HG03342 (cell line): ENCODE results near the gene NSDHL.
"Not testable (repeated sequence)": the region's sequence is repeated elsewhere in the genome, so short reads cannot be mapped to it uniquely, and the experiment has no call there.

Experiments
- ATAC-seq: cut with Tn5 transposase; IDR thresholded peaks from one replicate; pipeline ENCODE4 v1.9.1; 2021; ENCODE audit warnings: mild to moderate bottlenecking, moderate library complexity; ENCODE audit not compliant: unreplicated experiment

NSDHL gene

DNA sequence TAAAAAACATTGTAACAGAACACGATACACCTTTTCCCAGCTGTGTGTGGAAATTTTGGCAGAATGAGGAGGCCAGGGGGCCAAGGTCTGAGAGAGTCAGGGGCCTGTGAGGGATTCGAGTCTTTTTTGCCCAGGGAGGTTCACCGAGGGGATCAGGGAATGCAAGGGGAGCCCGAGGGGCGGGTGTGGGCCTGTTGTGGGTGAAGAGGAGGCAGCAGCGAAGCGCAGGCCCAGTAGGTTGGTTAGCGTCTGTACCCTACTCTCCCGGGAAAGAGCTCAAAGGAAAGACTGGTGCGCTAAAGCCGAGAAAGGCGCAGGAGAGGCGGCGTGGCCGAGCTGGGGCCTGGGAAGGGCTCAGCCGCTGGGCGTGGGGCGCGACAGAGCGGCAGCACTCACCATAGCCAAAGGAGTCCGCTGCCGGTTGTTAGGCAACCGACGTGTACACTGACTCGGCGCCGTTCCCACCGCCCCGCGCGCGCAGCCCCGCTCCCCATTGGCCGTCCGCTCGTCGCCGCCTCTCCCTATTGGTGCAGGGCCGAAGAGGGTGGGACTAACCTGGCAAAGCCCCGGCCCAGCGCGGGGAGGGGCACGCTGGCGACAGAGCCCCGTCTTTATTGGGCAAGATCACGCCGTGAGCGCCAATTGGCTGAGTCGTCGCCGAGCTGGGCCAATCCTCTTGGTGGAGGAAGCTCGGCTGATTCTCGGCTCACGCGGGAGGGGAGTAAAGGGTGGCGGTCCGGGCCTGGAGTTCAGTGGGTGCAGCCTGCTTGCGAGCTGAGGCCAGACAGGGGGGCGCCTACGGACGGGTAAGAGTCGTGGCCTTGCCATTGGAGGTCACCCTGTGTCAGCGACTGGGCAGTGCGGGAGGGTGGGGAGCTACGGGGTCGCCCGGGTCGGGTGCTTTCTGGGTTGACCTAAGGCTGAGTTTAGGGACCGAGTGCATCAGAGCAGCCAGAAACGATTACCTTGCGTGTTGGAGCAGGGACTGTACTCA, at the start of gene NSDHL, which contains the start of gene CETN2:
TSS of gene NSDHL (plus strand) at position 752 of the 994 bp plus-strand sequence. CDS start 15,262 bp downstream, outside the sequence.
TSS of gene CETN2 (minus strand) at position 446 of the 994 bp plus-strand sequence. CDS start at position 399, 47 bp downstream.
- peak; percentile 97 for ATAC-seq

DNA sequence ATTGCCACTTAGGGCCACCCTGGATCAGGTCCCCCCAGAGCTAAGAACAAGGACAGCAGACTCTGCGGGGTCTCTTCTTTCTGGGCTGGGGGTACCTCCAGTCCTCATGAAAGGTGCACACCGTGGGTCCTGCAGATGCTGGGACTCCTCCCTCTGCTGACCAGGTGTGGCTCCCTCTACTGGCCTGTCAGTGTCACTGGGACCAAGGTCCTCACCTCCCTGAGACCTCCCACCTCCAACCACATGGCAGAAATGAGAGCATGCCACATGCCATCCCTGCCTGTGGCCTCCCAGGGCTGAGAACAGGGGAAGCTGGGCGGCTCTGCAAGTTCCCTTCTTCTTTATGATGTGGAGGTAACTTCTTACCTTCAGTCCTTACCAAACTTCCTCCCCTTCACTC, 43.8 kb upstream of the NSDHL start:
- ATAC-seq = peak; percentile 82

DNA sequence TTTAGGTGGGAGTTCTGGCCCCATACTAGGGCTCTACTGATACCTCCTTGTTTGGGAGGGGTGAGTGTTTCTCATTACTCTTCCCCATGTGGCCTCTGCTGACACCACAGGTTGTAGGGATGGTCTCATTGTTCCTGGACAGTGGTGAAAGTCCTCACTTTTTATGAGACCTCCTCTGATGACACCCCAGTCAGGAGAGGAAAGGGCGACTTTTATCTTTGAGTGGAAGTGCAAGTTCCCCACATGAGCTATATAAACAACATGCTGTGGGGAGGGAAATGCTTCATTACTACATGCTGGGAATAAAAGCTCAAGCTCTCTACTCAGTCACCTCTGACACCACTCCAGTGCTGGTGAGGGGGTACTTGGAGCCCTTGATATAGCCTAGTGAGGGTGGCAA, 31.9 kb upstream of the NSDHL start:
- no peak for ATAC-seq

DNA sequence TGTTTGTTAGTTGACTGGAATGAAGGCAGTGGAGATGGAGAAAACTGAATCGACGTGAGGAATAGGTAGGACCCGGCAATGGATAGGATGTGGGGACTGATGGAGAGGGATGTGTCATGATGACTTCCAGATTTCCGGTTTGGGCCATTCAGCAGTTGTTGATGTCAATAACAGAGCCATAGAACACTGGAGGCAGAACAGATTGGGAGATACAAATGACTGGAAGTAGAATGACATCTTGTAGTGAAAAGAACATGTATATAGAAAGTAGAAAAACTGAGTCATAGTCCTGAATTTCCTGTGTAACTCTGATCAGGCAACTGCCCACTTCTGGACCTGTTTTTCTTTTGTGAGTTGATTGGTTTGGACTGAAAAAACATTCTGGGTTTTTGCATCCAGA, 24.8 kb upstream of the NSDHL start:
- ATAC-seq = no peak

DNA sequence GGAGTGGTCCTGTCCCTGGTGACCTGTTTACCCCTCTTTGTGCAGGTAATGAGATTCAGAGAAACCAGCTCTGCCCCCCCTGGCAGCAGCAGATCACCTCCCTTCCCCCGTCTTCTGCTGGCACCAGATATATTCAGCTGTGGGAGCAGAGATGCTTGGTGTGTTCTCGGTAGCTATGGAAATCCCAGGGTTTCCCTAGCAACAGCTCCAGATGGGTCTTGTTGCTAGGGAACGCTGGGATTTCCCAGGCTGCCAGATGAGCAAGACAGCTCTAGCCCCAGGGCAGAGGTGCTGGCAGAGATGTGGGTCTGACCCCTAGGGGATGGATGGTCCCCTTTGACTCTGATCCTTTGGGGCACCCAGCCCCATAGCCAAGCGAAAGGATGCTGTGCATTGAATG, 20.5 kb upstream of the NSDHL start:
- no peak for ATAC-seq

DNA sequence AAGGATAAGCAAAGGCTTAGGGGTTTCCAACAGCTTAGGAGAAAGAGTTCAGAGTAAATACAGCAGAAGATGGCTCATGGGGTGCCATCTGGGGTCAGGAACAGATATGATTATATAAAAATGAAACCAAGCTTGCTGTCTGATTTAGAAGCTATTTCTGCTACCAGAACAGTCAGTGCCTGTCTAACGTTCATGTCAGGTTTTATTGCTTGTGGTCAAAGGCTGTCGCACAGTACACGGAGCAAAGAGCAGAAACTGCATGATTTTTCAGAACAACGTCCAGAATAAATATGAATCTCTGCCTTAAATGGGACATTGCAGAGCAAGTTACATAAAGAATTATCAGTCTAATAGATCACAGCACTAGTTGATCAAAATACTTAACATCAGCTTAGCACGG, 17.7 kb upstream of the NSDHL start:
- no peak for ATAC-seq

DNA sequence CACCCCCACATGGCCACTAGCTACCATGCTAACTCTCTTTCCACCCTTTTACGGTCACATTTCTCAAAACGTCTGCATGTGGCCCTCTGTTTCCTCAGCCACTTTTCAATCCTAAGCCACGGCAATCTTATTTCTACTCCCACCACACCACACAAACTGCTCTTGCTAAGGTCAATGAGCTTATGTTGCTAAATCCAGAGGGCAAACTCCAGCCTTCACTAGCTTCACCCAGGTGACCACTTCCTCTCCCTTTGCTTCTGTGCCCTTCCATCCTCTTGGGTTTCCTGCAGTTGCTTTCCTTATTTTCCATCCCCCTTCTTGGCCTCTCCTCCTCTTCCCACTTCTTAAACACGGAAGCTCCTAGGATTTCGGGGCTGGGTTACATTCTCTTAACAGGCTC, 16.8 kb upstream of the NSDHL start:
- ATAC-seq = no peak

DNA sequence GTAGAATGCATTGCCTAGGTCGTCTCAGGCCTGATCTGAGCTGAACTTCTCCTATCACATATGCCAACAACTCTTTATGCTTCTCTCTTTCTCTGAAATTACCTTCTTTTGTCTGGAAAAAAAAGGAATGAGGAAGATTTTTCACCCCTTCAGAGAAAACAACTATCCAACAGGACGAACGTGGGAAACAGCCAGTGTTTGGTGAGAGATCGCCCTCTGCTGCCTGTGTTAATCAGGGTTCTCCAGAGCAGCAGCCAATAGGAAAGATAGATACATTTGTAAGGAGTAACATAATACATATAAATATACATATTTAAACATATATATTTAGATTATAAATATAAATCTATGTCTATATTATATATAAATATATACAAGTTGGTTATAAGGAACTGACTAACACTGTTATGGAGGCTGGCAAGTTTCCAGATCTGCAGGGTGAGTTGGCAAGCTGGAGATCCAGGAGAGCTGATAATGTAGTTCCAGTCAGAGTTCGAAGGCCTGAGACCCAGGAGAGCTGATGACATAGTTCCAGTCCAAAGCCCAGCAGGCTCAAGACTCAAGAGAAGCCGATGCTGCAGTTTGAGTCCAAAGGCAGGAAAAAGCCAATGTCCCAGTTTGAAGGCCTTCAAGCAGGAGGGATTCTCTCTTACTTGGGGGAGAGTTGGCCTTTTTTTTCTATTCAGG, 13.6 kb upstream of the NSDHL start:
- no peak for ATAC-seq

DNA sequence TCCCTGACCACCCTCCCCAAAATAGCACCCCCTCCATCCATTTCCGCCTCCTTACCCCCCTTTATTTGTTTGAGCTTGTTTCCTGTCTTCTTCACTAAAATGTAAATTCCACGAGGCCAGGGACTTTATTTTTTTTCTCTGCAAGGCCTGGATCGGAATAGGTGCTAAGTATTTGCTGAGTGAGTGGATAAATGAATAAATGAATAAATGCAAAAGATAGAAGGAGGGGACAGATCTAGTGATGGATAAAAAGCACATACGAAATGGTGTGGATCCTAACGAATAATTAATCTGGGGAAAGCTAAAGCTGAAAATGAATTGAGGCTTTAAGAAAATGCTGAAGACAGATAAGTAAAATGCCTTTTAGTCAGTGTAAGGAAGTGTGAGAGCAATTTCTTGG, 12.5 kb upstream of the NSDHL start:
- no peak for ATAC-seq

DNA sequence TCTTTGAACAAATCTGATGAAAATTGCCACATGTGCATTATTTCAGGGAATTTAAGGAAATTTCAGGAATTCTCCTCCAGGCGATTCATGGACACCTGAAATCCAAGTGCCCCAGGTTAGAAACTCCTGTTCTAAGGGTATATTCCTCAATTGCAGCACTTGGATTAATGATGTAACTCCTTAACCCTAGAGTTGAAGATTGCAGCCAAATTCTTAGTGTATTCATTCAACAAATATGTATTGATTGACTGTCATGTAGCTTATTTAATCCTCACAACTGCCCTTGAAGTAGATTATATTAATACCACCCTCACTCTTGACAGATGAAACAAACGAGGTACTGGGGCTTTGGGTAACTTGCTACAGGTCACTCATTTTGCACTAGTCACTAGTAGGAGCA, 11.6 kb upstream of the NSDHL start:
- no peak for ATAC-seq

DNA sequence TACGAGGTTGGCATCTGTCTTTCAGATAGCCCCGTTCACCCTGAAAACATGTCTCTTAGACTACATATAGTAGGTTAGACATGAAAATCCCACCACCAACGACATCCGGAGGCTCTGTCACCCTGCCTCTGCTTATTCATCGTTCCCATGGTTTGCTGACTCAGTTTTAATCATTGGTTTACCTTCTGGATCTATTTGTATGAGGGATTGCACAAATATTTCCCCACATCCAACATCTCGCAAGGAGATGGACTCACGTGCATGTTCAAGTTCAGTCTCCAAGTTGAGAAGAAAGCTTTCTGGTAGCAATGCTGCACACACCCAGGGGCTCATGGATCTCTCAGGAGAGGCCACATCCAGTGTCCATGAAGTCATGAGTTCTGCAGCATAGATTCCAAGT, 11.1 kb upstream of the NSDHL start:
- no peak for ATAC-seq

DNA sequence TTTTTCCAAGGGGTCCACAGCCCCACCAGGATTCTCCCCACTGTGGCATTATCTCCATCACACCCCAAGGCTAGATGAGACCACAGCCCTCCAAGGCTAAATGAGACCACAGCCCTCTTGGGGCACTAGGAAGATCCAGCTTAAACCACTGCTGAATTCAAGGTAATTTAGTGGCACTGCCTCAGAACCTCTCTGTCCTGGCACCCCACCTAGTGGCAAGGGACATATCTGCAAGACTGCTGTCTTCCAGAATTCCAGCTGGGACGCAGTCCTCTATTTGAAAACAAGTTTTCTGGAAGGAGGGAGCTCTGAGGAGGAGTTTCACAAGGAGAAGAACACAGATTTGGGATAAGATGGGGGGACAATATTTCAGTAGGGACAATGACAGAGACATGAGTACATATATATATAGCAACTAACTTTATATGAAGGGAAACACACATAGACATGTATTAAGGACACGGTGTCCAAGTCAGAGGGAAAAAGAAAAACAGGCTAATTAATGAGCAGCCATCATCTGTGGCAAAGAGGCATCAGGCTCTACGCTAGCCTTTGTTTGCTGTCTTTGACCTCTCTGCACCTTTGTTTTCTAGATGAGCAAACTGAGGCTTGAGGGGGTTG, 9.6 kb upstream of the NSDHL start:
- peak; percentile 65 for ATAC-seq

DNA sequence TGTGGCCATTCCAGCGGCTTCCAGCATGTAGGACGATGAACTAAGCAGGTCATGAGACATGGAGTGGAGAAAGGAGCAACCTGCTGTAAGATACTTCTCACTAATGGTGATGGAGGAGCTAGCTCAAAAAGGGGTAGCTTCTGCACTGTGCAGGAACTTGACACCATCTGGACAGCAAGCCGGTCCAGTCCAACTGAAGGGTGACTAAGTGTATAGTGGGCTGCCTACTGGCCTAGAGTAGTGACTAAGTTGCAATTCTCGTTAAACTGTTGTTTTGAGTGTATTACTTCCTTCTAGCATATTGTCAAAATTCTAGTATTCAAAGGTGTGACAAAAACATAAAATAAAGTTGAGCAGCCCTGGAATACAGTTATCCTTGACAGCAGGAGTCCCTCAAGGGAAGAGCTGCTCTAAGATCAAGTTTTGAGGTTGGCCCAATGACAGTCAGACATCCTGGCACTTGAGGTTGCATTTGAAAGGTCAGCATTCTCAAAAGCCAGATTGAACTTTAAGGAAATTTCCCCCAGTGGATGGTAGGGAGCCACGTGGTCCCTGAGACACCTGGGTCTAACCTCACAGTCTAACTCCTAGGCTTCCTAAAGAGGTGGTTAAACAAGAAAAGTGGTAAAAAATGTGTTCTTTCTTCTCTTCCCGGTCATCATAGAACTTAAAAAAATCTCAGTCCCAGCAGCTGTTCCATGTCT, 8.3 kb upstream of the NSDHL start:
- ATAC-seq = no peak

DNA sequence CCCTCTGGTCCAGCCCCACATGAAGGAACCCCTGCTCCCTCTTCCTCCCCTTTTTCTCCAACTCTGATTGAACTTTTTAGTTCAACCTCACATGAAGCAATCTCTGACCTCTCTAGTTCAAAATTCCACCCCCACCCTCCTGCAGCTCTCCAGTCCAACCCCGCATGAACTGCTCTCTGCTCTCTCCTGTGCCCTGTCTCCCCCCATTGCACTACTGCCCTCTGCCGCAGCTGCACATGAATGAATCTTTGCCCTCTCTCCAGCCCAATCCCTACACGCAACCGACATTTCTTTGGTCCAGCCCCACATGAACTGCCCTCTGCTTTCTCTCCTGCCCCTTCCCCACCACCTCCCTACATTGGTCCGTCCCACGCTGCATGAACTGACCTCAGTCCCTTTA, 7.2 kb upstream of the NSDHL start:
- ATAC-seq = no peak

DNA sequence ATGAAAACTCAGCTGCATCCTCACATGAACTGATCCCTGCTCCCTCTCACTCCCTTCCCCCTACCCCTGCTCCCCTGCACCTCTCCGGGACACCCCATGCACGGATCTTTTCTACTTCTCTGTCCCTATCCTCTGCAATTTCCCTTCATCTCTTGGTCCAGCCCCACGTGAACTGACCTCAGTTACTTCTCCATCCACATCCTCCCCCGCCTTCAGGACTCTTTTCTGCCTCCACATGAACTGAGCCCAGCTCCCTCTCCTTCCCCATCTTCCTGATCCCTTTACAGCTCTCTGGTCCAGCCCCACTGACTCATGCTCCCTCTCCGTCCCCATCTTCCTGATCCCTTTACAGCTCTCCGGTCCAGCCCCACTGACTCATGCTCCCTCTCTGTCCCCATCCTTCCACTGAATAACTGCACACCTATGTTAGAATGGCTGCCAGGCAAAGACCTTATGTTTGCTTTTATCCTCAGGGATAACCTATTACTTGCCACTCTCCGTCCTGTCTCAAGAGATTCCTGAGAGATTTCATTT, 6.0 kb upstream of the NSDHL start:
- ATAC-seq = no peak

DNA sequence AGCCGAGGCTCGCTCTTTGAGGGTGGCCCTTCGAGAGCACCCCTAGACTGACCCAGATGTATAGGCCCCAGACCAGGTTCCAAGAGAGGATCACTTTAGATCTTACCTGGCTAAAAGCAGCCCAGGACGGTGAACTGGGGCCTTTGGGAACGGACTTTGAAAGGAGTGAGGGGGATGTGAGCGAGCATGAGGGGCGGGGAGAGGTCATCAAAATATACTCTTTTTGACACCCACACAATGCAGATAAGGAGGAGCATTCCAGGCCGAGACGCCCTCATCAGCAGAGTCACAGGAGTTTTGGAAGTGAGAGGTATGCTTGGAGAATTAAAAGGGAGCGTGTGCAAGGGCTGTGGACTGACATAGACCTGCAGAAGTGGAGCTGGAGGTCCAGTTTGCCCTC, 528 bp downstream of the NSDHL start:
- ATAC-seq = peak; percentile 0

DNA sequence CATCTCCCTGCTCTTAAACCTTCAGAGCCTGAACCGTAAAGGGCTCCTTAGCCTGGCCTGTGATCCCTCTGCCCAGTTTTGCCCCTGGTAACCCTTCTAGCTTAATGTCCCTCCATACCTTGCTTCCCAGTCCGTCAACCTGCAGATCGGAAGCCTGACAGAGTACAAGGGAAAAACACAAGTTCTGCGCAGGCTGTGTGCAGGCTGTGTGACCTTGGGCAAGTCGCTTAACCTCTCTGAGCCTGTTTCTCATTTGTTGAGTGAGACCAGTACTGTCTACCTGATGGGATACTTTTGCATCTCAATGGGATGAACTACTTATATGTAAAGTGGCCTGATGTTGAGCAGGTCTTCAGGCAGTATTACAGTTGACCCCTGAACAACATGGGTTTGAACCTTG, 1.7 kb downstream of the NSDHL start:
- ATAC-seq = no peak

DNA sequence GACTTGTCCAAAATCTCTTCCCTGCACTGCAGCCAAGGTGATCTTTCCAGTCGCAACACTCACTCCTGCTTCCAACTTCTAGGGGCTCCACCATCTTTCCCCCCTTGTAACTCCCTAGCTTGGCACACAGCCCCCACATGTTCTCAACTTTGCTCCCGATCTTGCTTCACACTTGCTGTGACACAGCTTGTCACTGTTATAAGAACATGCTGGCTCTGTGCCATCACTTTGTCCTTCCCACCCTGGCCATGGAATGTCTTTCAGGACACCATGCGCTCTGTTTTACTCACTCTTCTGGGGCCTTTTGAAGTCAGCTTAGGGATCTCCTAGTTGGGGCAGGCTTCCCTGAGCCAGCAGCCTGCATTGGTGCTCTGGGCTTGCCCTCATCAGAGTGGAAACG, 2.5 kb downstream of the NSDHL start:
- ATAC-seq = no peak

DNA sequence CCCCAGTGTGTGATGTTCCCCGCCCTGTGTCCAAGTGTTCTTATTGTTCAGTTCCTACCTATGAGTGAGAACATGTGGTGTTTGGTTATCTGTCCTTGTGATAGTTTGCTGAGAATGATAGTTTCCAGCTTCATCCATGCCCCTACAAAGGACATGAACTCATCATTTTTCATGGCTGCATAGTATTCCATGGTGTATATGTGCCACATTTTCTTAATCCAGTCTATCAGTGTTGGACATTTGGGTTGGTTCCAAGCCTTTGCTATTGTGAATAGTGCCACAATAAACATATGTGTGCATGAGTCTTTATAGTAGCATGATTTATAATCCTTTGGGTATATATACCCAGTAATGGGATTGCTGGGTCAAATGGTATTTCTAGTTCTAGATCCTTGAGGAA, 4.6 kb downstream of the NSDHL start:
- ATAC-seq = not testable (repeated sequence)

DNA sequence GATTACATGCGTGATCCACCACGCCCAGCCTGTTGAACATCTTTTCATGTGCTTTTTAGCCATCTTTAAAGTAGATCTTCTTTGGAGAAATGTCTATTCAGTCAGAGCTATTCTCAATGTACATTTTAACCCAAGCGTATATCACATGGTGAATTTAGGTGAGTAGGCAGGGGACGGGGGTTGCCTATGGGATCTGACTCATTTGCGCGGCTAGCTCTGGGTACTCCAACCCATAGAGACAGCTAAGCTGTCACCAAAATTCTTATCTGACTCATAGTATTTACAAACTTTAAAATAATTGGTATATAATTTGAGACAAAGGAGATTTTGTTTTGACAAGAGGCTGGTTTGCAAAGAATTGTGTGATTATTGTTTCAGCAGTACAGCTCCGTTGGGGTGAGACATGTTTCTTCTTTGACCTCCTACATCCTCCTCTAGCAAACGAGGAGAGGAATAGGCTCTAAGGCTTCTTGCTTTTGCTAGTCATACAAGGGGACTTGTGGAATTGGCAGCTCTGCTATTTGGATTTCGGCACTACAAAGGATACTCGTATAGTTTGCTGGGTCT, 12.0 kb downstream of the NSDHL start:
- ATAC-seq = no peak
